GM12875 (cell line): ENCODE results near the gene TMEM132D.

Source experiments
- H3K4me3 ChIP-seq: one replicate; pipeline ENCODE4 v1.5.1; 2011; ENCODE audit warnings: low read depth, low read length, control low read depth
- TF ChIP-seq, protein P1 (sequence below): IDR thresholded peaks from 2 replicates; pipeline ENCODE4 v1.5.1; 2011; ENCODE audit warnings: low read depth, mild to moderate bottlenecking, control low read depth, inconsistent platforms, low read length, moderate library complexity, borderline replicate concordance; ENCODE audit not compliant: insufficient read depth

The TMEM132D gene

DNA sequence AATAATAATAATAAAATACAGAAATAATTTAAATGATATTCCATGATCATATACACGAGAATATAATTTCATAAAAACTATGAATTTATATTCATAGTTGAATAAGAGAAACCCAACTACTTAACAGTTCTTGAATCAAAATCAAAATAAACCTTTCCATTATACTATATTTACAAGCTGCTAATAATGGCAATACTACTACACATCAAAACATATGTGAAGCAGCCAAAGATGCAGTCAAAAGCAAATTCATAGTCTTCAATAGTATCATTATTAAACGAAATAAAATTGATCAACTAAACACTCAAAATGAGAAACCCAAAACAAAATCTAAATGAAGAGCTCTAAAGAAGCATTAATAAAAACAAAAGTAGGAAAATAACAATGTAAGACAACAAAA lies 197.1 kb downstream of the TMEM132D start:
- TF ChIP-seq, protein P1, sequence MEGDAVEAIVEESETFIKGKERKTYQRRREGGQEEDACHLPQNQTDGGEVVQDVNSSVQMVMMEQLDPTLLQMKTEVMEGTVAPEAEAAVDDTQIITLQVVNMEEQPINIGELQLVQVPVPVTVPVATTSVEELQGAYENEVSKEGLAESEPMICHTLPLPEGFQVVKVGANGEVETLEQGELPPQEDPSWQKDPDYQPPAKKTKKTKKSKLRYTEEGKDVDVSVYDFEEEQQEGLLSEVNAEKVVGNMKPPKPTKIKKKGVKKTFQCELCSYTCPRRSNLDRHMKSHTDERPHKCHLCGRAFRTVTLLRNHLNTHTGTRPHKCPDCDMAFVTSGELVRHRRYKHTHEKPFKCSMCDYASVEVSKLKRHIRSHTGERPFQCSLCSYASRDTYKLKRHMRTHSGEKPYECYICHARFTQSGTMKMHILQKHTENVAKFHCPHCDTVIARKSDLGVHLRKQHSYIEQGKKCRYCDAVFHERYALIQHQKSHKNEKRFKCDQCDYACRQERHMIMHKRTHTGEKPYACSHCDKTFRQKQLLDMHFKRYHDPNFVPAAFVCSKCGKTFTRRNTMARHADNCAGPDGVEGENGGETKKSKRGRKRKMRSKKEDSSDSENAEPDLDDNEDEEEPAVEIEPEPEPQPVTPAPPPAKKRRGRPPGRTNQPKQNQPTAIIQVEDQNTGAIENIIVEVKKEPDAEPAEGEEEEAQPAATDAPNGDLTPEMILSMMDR, result no peak

DNA sequence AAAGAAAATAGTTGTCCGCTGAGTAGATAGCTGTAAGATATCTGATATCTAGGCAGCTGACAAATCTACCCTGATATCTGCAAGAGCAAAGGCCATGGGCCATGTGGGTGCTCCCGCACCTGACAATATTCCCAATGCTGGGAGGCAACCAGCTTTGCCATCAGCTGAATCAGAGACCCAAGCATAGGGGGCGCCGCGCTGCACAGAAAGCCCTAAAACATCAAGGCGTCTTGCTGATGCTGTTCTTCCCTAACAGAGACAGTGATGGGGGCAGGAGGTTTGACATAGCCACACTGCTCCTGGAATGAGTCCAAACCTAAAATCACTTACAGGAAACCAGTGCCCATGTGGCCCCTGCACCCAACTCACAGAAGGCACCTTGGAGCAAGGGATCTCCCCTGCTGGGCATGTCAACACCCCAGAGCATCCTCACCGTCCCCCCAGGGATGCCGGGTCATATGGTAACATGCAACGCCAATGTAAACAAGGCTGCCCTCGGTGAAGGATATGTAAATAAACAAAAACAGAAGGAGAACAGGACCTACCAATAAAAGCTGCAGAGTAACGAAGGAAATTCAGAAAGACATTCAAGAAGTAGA lies 199.5 kb downstream of the TMEM132D start:
- TF ChIP-seq, protein P1, result no peak
- H3K4me3 ChIP-seq, result no peak overlapping the region

More for the DNA sequence above, 197.1 kb downstream of the TMEM132D start:
- no peak overlapping the region for H3K4me3 ChIP-seq

DNA sequence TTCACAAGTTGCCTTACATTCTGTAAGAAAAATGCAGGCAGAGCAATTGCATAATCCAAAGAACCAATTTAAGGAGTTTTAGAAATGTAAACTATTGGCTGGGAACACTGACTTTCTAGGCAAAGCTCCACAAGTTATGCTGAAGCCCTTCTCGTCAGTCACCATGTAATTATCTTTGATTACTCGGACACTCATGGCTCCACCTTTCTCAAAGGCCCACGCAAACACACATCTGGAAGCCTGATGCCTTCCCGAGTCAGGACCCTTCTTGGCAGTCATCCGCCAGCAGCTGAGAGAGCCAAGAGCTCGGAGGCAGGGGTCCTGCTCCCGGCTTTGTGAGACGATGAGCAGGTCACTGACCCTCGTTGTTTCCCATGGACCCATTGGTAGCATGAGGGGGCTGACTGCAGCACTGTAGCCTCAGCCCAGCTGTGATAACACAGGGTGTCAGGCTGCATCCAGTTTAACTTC lies 202.2 kb downstream of the TMEM132D start:
- TF ChIP-seq, protein P1, result no peak

DNA sequence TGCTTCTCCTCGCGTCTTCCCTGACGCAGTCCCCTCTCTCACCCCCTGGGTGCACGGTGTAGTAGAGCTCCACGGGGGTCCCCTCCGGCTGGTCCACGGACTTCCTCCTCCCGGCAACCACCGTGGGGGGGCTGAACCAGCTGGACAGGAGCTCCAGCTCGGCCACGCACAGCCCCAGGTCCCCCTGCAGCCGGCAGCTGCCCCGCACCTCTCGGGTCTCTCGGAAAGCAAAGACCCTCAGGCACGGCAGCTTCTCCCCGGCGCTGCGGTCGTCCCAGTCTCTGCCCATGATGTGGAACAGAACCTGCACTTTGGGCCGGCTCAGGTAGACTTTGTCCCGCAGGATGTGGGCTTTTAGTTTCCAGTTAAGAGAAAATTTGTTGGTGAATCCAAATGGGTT lies 203.8 kb downstream of the TMEM132D start:
- TF ChIP-seq, protein P1, result no peak

More for the DNA sequence above, 202.2 kb downstream of the TMEM132D start:
- H3K4me3 ChIP-seq, result no peak overlapping the region

DNA sequence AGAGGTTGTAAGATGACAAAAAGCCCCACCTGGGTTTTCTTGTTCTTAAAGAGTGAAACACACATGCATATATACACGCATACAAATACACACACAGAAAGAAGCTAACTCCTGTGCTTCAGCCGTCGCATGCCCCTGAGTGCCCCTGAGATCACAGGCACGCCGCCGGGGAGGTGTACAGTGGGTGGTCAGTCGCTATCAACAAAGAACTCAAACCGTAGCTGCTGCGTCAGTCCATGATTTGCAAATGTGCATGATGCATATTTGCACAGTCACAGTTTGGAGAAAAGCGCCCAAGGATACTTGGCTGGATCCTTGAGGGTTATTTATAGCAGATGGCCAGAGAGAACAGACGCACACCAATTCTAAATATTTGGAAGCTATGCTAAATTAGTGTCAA lies 206.9 kb downstream of the TMEM132D start:
- no peak overlapping the region for H3K4me3 ChIP-seq
- TF ChIP-seq, protein P1, result no peak

More for the DNA sequence above, 203.8 kb downstream of the TMEM132D start:
- no peak overlapping the region for H3K4me3 ChIP-seq

DNA sequence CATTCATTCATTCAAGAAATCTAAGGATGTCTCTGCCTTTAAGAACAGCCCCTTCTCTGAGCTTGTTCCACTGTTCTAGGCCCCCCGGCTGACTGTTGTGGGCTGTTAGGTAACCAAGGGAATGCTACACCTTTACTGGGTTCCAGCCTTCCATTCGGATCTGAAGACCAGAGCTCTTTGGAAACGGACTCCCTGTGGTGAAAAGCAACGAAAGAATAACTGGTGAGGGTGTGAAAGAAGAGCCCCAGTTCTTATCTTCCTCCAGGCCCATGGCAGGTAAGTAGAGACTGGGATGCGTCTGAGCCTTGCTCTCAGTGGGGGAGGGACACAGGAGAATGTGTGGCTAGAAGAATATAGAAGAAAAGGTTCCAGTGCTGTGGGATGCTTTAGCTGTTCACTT lies 207.4 kb downstream of the TMEM132D start:
- TF ChIP-seq, protein P1, result no peak
- H3K4me3 ChIP-seq, result no peak overlapping the region

DNA sequence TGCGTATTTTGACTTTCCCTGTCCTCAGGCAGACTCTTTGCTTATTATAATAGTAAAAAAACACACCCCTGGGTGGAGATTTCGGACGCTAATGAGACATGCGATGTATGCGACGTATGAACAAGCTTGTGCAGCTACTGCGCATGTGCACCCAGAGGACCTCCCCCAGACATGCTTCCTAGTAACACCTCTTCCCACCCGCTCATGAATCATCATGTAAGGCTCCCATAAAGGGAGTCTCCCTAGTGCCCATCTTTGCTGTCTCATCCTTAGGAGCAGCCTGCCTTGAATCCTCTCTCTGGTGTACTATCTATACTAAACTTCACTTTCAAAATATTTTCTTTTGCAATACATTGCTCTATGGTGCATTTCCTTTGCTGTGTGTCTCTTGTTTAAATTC lies 210.1 kb downstream of the TMEM132D start:
- no peak overlapping the region for H3K4me3 ChIP-seq
- TF ChIP-seq, protein P1, result no peak
